Spleen (tissue), 11 donors: ENCODE results near the gene RBM25. TPM values are rescaled to one million over a fixed set of nuclear protein-coding genes. Genes with fewer than 3 reads are reported as not detected.
A peak's percentile ranks its signal among the peaks of the same experiment; 100 is the strongest.

Source experiments
- DNase-seq: peaks from one replicate; pipeline ENCODE4 v3.0.0-alpha.2; 2020
- H3K27ac ChIP-seq, 8 donors: fragments of 200-600 bp; sonication (generic) in 7 of 8; 1 replicate in 4 of 8; 2 replicates in 4 of 8; pipeline versions ENCODE4 v1.5.0 to v1.8.0; 2016 to 2021; ENCODE audit warnings: inconsistent platforms in 4 of 8, mild to moderate bottlenecking in 4 of 8, moderate library complexity in 1 of 8
- H3K27me3 ChIP-seq, 7 donors: fragments of 200-600 bp; sonication (generic) in 6 of 7; replicated peaks in 1 of 7; 1 replicate in 4 of 7; 2 replicates in 3 of 7; pipeline versions ENCODE4 v1.5.0 to v1.8.0; 2016 to 2021; ENCODE audit warnings: inconsistent platforms in 3 of 7, mild to moderate bottlenecking in 1 of 7
- H3K36me3 ChIP-seq, 6 donors: fragments of 200-600 bp; sonication (generic) in 5 of 6; 1 replicate in 4 of 6; 2 replicates in 2 of 6; pipeline versions ENCODE4 v1.5.0 to v1.8.0; 2016 to 2021; ENCODE audit warnings: inconsistent platforms in 2 of 6
- H3K4me1 ChIP-seq, 6 donors: fragments of 200-600 bp; sonication (generic) in 5 of 6; 1 replicate in 3 of 6; 2 replicates in 3 of 6; pipeline versions ENCODE4 v1.5.0 to v1.8.0; 2016 to 2021; ENCODE audit warnings: inconsistent platforms in 3 of 6
- H3K4me3 ChIP-seq, 8 donors: fragments of 200-600 bp; sonication (generic) in 7 of 8; 1 replicate in 4 of 8; 2 replicates in 4 of 8; pipeline versions ENCODE4 v1.5.0 to v1.8.0; 2016 to 2021; ENCODE audit warnings: inconsistent platforms in 4 of 8, mild to moderate bottlenecking in 4 of 8, moderate library complexity in 2 of 8
- H3K9me3 ChIP-seq, 8 donors: fragments of 200-600 bp; sonication (generic) in 7 of 8; 1 replicate in 4 of 8; 2 replicates in 4 of 8; pipeline versions ENCODE4 v1.5.0 to v1.8.0; 2016 to 2021; ENCODE audit warnings: inconsistent platforms in 4 of 8
- POLR2A ChIP-seq, 3 donors: fragments of 450-650 bp; IDR thresholded peaks; one replicate each; pipeline ENCODE4 v1.5.1; 2017; ENCODE audit warnings: antibody characterized with exemption in 3 of 3, mild to moderate bottlenecking in 1 of 3
- POLR2AphosphoS5 ChIP-seq, 3 donors: sonication (generic); formaldehyde crosslinking; IDR thresholded peaks; one replicate each; pipeline ENCODE4 v1.5.1; 2017; ENCODE audit warnings: antibody characterized with exemption in 3 of 3
- WGBS, 5 donors: extraction: QIAGEN DNeasy Blood & Tissue Kit in 3 of 5; methylation state at CpG; one replicate each; pipeline versions ENCODE4 v1.1.5 to v1.1.7; 2013 to 2018; 5-methylcytosine and 5-hydroxymethylcytosine counted together
- intact Hi-C: fragments of 100-400 bp; cut with DNase I; formaldehyde crosslinking; loops from one replicate; pipeline ENCODE4 v1.15.0; 2023; ENCODE audit warnings: low total_unique reads
- polyA plus RNA-seq, 3 donors: library from polyadenylated mRNA; stranded (reverse); fragments of 200-250 nt; gene quantifications; one replicate each; pipeline ENCODE4 v1.2.1, GENCODE V29; 2013
- total RNA-seq, 7 donors: library from RNA; depleted of rRNA in 3 of 7; stranded (reverse); fragments of >200 nt in 3 of 7; fragmentation: NEBNext Ultra II Directional in 4 of 7; extraction: Animal tissue kit (Norgen Biotek cat#: 25700) in 4 of 7; gene quantifications; one replicate each; pipeline versions ENCODE4 v1.1.0 to v1.2.1, GENCODE V29; 2016 to 2021
- TF ChIP-seq, protein P1 (sequence below), 11 experiments: fragments of 200-600 bp in 7 of 11; fragments of 450-650 bp in 4 of 11; sonication (generic) in 4 of 11; IDR thresholded peaks in 8 of 11; conservative IDR thresholded peaks in 3 of 11; 1 replicate in 7 of 11; 2 replicates in 4 of 11; pipeline versions ENCODE4 v1.4.0 to v1.8.0; 2016 to 2021; ENCODE audit warnings: antibody characterized with exemption in 11 of 11, inconsistent platforms in 4 of 11, mild to moderate bottlenecking in 1 of 11
- donor health status: healthy with polysubstance abuse.
- donor health status: DM: no; HTN: no; CAD: no; lungs with moderate emphysema.
- donor health status: DM: no; HTN: no; CAD: no.
- donor health status: Bipolar disorder and iron deficiency.
- donor health status: healthy.
- donor health status: DM: no; HTN: no; CAD: no.
- donor health status: DM: yes; HTN: yes; CAD: no.

RBM25 gene
- total and polyA plus RNA-seq, 10 donors, result 28.1 to 108 (median 82.2) TPM

DNA sequence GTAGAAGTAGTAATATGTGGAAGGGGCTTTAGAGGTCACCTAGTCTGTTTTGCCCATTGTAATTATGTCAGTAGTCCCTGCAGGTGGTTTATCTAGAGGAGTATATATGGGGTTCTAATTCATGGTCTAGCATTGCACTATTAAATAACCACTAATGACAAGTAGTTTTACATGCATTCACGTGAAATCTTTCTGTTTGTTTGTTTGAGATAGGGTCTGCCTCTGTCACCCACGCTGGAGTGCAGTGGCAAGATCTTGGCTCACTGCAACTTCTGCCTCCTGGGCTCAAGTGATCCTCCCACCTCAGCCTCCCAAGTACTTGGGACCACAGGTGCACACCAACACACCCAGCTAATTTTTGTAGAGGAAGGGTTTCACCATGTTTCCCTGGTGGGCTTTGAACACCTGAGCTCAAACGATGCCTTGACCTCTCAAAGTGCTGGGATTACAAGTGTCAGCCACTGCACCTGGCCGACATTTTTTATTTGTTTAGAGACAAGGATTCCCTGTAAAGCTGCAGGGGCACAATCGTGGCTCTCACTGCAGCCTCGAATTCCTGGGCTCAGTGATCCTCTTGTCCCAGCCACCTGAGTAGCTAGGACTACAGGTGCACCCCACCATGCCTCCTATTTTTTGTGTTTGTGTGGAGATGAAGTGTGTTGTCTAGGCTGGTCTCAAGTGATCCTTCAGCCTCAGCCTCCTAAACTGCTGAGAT, 66.0 kb downstream of the RBM25 start:
- Histone ChIP-seq H3K27me3 (no peaks in the 10 kb centered on the region), H3K4me1 (no peaks in the 10 kb centered on the region), H3K9me3 (no peaks in the 10 kb centered on the region), H3K4me3 (no peak overlapping the region), H3K27ac (no peak overlapping the region), H3K36me3 (peaks cover 5 to 75% (median 42%) of the 10 kb centered on the region in 6 donors)
- DNase-seq, result no peak
- TF ChIP-seq POLR2AphosphoS5 (IDR thresholded peaks at IDR 0.05) (peak in 1 of 3 donors; percentile 20), POLR2A (IDR thresholded peaks at IDR 0.05) (no peak)
- TF ChIP-seq, protein P1, sequence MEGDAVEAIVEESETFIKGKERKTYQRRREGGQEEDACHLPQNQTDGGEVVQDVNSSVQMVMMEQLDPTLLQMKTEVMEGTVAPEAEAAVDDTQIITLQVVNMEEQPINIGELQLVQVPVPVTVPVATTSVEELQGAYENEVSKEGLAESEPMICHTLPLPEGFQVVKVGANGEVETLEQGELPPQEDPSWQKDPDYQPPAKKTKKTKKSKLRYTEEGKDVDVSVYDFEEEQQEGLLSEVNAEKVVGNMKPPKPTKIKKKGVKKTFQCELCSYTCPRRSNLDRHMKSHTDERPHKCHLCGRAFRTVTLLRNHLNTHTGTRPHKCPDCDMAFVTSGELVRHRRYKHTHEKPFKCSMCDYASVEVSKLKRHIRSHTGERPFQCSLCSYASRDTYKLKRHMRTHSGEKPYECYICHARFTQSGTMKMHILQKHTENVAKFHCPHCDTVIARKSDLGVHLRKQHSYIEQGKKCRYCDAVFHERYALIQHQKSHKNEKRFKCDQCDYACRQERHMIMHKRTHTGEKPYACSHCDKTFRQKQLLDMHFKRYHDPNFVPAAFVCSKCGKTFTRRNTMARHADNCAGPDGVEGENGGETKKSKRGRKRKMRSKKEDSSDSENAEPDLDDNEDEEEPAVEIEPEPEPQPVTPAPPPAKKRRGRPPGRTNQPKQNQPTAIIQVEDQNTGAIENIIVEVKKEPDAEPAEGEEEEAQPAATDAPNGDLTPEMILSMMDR (IDR thresholded peaks at IDR 0.05 in 8 of 11, conservative IDR thresholded peaks at IDR 0.05 in 3 of 11), result no peak
- intact Hi-C loops, result no loop called here
- whole genome bisulfite sequencing, 5 donors, result 89 to 94% (median 93%) methylated on average over 6 of the region's 6 CpGs

DNA sequence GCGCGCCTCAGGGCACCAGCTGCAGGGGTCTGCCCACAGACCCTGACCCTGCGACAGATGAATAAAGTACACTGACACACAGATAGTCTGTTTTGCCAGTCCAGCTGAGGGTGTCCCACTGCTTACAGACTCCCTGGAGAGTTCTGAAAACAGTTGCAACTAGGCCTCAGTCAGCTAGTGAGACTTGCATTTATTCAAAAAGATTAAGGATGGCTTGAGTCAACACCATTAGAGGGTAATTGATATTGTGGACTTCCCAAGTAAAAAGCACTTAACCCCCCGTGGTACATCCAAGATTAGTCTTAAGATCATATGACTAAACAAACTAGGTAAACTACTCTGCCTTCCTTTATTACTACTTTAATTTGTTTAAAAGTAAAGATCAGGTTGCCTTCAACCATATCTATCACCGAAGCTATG, 66.8 kb downstream of the RBM25 start:
- 84 to 92% (median 90%) methylated on average over 5 of the region's 5 CpGs for WGBS, 5 donors
- TF ChIP-seq POLR2AphosphoS5 (IDR thresholded peaks at IDR 0.05) (no peak), POLR2A (IDR thresholded peaks at IDR 0.05) (no peak)
- TF ChIP-seq, protein P1 (IDR thresholded peaks at IDR 0.05 in 8 of 11, conservative IDR thresholded peaks at IDR 0.05 in 3 of 11), result no peak
- intact Hi-C loops, result no loop called here
- Histone ChIP-seq H3K4me3 (no peak overlapping the region), H3K4me1 (no peaks in the 10 kb centered on the region), H3K36me3 (peaks cover 5 to 66% (median 34%) of the 10 kb centered on the region in 6 donors), H3K27ac (no peak overlapping the region), H3K9me3 (no peaks in the 10 kb centered on the region), H3K27me3 (no peaks in the 10 kb centered on the region)
- no peak for DNase-seq

DNA sequence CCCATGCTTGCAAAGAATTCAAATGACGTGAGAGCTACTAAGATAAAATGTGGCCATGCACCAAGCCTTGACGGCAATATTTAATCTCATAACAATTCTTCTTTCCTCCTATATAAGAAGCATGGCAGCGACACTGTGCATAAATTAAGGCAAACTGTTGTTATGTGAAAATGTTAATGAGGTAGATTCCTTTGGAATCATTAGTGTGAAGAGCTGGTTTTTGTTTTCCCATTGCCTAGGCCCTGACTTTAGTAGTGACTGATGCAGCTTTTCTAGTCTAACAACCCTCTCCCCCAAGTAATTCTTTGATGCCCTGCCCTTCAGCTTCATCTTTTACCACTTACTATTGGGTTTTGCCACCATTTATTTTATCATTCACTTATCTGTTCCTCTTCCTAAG, 67.4 kb downstream of the RBM25 start:
- TF ChIP-seq POLR2A (IDR thresholded peaks at IDR 0.05) (no peak), POLR2AphosphoS5 (IDR thresholded peaks at IDR 0.05) (no peak)
- TF ChIP-seq, protein P1 (IDR thresholded peaks at IDR 0.05 in 8 of 11, conservative IDR thresholded peaks at IDR 0.05 in 3 of 11), result no peak
- 83 to 97% (median 94%) methylated on average over 3 of the region's 3 CpGs for WGBS, 5 donors
- no peaks in the 10 kb centered on the region for H3K27me3 ChIP-seq
- no peak overlapping the region for H3K27ac ChIP-seq
- no peak for DNase-seq
- peaks cover 5 to 61% (median 28%) of the 10 kb centered on the region in 6 donors for H3K36me3 ChIP-seq
- no peaks in the 10 kb centered on the region for H3K9me3 ChIP-seq
- intact Hi-C loops, result no loop called here
- no peak overlapping the region for H3K4me3 ChIP-seq
- H3K4me1 ChIP-seq, result no peaks in the 10 kb centered on the region

DNA sequence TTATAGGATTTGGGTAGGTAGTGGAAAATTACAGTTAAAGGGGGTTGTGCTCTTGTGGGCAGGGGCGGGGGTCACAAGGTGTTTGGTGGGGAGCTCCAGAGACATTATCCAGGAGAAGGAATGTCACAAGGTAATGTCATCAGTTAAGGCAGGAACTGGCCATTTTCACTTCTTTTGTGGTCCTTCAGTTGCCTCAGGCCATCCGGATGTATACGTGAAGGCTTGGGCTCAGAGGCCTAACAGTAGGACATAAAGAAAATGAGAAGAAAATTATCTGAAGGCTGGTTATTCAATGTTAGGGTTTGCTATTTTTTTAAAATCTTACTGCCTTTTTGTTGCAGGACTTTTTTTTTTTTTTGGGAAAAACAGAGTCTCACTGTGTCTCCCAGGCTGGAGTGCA, 75.5 kb downstream of the RBM25 start:
- Histone ChIP-seq H3K9me3 (peaks cover 0 to 25% (median 17%) of the 10 kb centered on the region in 8 donors), H3K4me3 (no peak overlapping the region), H3K4me1 (peaks cover 10 to 26% (median 19%) of the 10 kb centered on the region in 6 donors), H3K27ac (no peak overlapping the region), H3K36me3 (no peaks in the 10 kb centered on the region), H3K27me3 (no peaks in the 10 kb centered on the region)
- intact Hi-C loops, result no loop called here
- WGBS, 5 donors, result 95 to 97% (median 96%) methylated on average over 3 of the region's 3 CpGs
- no peak for DNase-seq
- TF ChIP-seq POLR2A (IDR thresholded peaks at IDR 0.05) (no peak), POLR2AphosphoS5 (IDR thresholded peaks at IDR 0.05) (no peak)
- TF ChIP-seq, protein P1 (IDR thresholded peaks at IDR 0.05 in 8 of 11, conservative IDR thresholded peaks at IDR 0.05 in 3 of 11), result no peak
